Stimulated activated CD8-positive, alpha-beta memory T cell treated with anti-CD3 and anti-CD28 coated beads, Interleukin-4, amount 100 ng/mL, for 1 hour (primary cell): ENCODE measurements around the gene LIN7A.

Experiments used
- DNase-seq, 2 donors: peaks; one replicate each; pipeline ENCODE4 v3.0.0-alpha.2; 2020; ENCODE audit warnings: low read depth in 2 of 2, low spot score in 1 of 2

The LIN7A gene

GRCh38 chr12:80761838-80762237 is 175.9 kb downstream of the LIN7A start:
- no peak for DNase-seq

- no peak for DNase-seq
Measured at GRCh38 chr12:80756875-80757274, 180.9 kb downstream of the LIN7A start.

GRCh38 chr12:80754274-80754673 is 183.5 kb downstream of the LIN7A start:
- DNase-seq = no peak

- DNase-seq = no peak
Measured at GRCh38 chr12:80752464-80752863, 185.3 kb downstream of the LIN7A start.

GRCh38 chr12:80749456-80749855 is 188.3 kb downstream of the LIN7A start:
- DNase-seq = no peak

- DNase-seq = no peak
Measured at GRCh38 chr12:80747800-80748199, 189.9 kb downstream of the LIN7A start.

GRCh38 chr12:80745851-80746505 is 191.8 kb downstream of the LIN7A start:
- no peak for DNase-seq
